ENCODE measurements around the gene PROM1. TPM values are rescaled to one million over a fixed set of nuclear protein-coding genes. Genes with fewer than 3 reads are reported as not detected.

PROM1 gene
- polyA plus RNA-seq, 1 donor from 2014 or later = 1.1 TPM

GRCh38 chr4:16082041-16082425 lies 1.8 kb downstream of the PROM1 start:
- Histone ChIP-seq H3K4me2 (ENCODE audit: low read length) (peak overlapping the region; percentile 71), H3K9me3 (ENCODE audit: low read length) (no peaks in the 10 kb centered on the region), H3K36me3 (ENCODE audit: insufficient read depth, low read length) (no peaks in the 10 kb centered on the region), H3K9ac (ENCODE audit: low read length) (peak overlapping the region; percentile 50), H3K27me3 (ENCODE audit: insufficient read depth, low read depth, low read length) (peaks cover 35% of the 10 kb centered on the region), H3K79me2 (replicated peaks; ENCODE audit: insufficient read depth, low read length) (peaks cover 6% of the 10 kb centered on the region), H3F3A (ENCODE audit: insufficient read depth, low read length, poor library complexity, severe bottlenecking) (no peaks in the 10 kb centered on the region), H3K9me2 (ENCODE audit: insufficient read depth, low read length) (no peaks in the 10 kb centered on the region), H3K4me3 (ENCODE audit: low read length) (peak overlapping the region; percentile 79), H4K20me1 (ENCODE audit: insufficient read depth) (no peaks in the 10 kb centered on the region), H3K27ac (ENCODE audit: low read length) (no peak overlapping the region), H2AFZ (ENCODE audit: low read depth, low read length) (no peak overlapping the region)
- TF ChIP-seq RAD21 (conservative IDR thresholded peaks at IDR 0.05) (no peak), CTCF (IDR thresholded peaks at IDR 0.05; ENCODE audit: poor library complexity, severe bottlenecking) (no peak), POLR2AphosphoS5 (IDR thresholded peaks at IDR 0.05) (no peak), SMC3 (conservative IDR thresholded peaks at IDR 0.05; ENCODE audit: poor library complexity) (no peak), REST (IDR thresholded peaks at IDR 0.05; ENCODE audit: borderline replicate concordance) (no peak), EP300 (conservative IDR thresholded peaks at IDR 0.05; ENCODE audit: poor library complexity, severe bottlenecking) (no peak), MXI1 (conservative IDR thresholded peaks at IDR 0.05; ENCODE audit: poor library complexity, severe bottlenecking) (no peak), EZH2 (IDR thresholded peaks at IDR 0.05; ENCODE audit: borderline replicate concordance, insufficient read depth, low read length, poor library complexity, severe bottlenecking) (no peak), TAF1 (IDR thresholded peaks at IDR 0.05; ENCODE audit: low read depth) (no peak)

- Histone ChIP-seq H3K9me2 (ENCODE audit: insufficient read depth, low read length) (no peaks in the 10 kb centered on the region), H3K4me3 (ENCODE audit: low read length) (no peak overlapping the region), H3K9ac (ENCODE audit: low read length) (no peak overlapping the region), H3K36me3 (ENCODE audit: insufficient read depth, low read length) (no peaks in the 10 kb centered on the region), H4K20me1 (ENCODE audit: insufficient read depth) (no peaks in the 10 kb centered on the region), H3K4me2 (ENCODE audit: low read length) (no peak overlapping the region), H3K27ac (ENCODE audit: low read length) (no peak overlapping the region), H3K27me3 (ENCODE audit: insufficient read depth, low read depth, low read length) (peaks cover 27% of the 10 kb centered on the region), H3F3A (ENCODE audit: insufficient read depth, low read length, poor library complexity, severe bottlenecking) (no peaks in the 10 kb centered on the region), H2AFZ (ENCODE audit: low read depth, low read length) (no peak overlapping the region), H3K79me2 (replicated peaks; ENCODE audit: insufficient read depth, low read length) (peaks cover 6% of the 10 kb centered on the region), H3K9me3 (ENCODE audit: low read length) (no peaks in the 10 kb centered on the region)
- TF ChIP-seq RAD21 (conservative IDR thresholded peaks at IDR 0.05) (no peak), EZH2 (IDR thresholded peaks at IDR 0.05; ENCODE audit: borderline replicate concordance, insufficient read depth, low read length, poor library complexity, severe bottlenecking) (no peak), TAF1 (IDR thresholded peaks at IDR 0.05; ENCODE audit: low read depth) (no peak), MXI1 (conservative IDR thresholded peaks at IDR 0.05; ENCODE audit: poor library complexity, severe bottlenecking) (no peak), POLR2AphosphoS5 (IDR thresholded peaks at IDR 0.05) (no peak)
These were observed 4.8 kb downstream of the PROM1 start for GRCh38 chr4:16079046-16079445.
